Epidermal melanocyte (primary cell): ENCODE measurements around the gene SLC1A2.

ENCODE experiments used
- DNase-seq: peaks from one replicate; pipeline ENCODE4 v3.0.0; 2011; ENCODE audit warnings: low spot score; ENCODE audit not compliant: insufficient read length

SLC1A2 gene

DNA sequence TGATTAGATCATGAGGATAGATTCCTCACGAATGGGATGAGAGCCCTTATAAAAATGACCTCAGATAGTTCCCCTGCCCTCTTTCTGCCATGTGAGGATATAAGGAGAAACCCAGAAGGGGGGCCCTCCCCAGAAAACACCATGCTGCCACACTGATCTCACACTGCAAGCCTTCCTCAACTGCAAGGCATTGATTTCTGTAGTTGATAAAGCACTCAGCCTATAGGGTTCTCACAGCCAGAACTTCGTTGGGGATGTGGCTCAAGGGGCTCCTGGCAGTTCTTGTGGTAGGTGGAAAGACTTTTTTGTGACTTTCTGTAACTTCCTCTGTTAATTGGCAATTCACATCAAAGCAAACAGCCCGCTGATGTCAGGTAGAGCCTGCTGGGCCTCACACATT is 171.5 kb downstream of the SLC1A2 start:
- no peak for DNase-seq

DNA sequence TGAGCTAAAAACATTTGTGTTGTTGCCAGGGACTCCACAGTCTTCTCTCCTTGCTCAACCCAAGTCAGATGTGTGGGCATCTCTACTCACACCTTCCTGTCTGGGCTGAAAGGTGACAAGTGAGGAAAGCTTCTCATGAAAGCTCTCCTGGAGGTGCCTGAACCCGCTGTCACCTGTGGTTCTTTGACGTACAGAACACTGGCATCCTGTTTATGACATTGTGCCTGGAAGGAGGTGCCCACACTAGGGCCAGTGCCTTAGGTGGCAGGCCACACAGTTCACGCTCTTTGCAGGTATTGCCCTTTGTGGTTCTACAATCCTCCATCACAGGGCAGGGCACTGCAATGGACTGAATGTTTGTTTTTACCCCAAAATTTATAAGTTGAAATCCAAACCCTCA is 171.9 kb downstream of the SLC1A2 start:
- no peak for DNase-seq

DNA sequence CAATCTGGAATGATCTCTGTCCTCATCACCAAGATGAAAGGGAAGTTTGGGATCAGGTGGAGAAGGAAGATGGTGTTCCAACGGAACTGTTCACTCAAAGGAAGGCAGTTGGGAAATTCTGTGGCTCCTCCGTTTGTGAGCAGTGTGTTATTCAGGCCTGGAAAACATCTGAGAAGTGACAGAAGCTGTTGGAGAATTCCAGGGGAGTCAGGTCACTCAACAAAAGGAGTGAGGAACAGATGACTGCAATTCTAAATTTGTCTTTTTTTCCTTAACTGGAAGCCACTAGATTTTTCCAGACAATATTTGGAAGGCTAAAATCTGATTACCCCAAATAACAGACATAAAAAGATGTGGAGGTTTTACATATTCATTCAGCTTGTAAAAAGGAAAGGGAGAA is 172.6 kb downstream of the SLC1A2 start:
- DNase-seq = no peak

DNA sequence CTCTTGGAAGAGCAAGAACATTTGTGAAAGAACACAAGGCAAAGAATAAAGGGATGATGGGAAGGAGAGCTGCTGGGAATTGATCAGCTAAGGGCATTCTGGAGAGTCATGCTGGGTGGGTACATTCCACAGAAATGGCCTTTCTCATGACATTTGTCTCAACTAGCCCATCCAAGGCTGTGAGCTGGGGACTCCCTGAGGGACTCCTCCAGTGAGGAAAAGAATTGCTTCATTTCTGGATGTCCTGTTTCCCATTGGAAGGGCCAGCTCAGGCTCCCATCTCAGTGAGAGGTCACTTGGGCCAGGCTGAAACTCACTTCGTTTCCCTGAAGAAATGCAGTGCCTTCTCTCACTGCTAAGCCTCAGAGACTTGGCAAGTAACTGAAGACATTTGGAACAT is 173.6 kb downstream of the SLC1A2 start:
- no peak for DNase-seq

DNA sequence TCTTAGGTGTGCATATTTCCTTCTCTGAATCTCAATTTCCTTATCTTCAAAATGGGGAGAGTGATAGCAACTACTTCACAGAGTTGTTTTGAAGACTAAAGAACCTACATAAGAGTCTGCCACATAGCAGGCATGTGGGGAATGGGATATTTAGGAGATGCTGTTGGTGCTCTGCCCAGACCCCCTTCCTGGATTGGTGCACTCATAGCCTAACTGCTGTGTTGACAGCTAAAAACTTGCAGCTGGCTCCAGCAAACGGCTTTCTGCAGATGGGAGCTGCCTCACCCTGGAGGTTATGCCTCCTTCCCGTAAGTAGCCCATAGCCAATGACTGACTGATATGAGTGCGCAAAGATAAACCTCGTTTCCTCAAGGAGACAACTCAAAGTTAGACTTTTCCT is 174.3 kb downstream of the SLC1A2 start:
- no peak for DNase-seq

DNA sequence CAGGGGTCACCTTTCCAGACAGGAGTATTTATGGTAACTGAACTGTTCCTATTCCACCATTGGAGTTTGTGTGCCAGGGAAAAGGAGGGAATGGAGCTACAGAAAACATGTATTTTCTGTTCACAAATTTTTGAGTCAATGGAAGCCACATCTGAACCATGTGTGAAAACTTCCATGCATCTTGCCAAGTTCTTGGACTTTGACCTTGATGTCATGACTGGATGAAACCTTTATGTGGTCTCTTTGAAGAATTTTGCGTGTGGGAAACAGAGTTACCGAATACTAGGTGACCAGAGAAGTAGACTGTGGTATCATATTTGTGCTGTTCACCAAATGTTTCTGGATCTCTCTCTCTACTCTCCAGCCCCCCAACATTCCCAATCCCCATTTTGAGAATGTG is 175.6 kb downstream of the SLC1A2 start:
- no peak for DNase-seq

DNA sequence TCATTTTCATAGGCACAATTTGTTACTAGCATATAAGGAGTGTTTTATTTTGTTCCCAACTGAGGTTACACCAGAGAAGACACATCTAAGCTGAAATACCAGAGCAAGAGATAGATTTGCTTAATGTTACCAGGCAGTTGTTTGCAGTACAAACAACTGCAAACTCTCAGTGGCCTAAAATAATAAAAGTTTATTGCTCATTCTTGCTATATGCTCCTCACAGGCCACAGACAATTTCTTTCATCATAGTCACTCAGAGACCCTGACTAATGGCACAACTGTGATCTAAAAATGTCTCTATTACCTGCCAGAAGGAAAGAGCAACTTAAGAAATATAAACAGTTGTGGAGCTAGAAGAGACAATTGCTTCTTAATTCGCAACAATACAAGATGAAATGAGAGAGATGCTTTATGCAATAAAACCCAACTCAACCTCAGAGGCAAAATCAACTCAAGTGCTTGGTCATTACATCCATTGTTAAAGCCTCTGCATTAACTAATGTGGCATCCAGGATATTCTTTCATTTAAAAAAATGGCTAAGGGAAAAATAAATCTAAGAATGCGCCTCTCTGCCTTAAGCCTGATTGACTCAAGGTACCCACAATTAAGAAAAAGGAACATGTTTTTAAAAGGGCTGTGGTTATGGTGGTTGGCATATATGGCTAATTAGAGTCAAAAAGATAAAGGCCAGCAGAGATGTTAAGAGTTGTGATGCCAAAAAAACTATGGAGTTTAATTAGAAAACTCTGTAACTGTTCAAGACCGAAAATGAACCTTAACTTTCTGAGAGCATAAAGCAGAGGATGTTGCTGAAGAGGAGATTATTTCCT is 176.7 kb downstream of the SLC1A2 start:
- DNase-seq = no peak

DNA sequence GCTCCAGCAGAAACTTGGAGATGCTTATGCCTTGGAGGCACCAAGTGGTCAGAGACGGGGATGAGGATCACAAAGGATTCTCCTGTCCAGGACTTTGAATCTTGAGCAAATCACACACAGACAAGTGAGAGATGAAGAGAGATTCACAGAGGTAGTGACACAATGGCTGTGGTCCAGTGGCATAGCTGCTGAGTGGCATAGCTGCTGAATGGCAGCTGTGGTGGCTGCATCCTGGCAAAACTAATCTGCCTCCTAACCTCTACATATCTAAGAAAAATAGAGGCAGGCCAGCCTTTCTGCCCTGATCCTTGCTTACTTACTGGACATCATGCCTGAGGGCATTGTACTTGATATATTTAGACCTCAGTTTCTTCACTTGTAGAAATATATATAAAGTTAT is 177.8 kb downstream of the SLC1A2 start:
- DNase-seq = no peak

DNA sequence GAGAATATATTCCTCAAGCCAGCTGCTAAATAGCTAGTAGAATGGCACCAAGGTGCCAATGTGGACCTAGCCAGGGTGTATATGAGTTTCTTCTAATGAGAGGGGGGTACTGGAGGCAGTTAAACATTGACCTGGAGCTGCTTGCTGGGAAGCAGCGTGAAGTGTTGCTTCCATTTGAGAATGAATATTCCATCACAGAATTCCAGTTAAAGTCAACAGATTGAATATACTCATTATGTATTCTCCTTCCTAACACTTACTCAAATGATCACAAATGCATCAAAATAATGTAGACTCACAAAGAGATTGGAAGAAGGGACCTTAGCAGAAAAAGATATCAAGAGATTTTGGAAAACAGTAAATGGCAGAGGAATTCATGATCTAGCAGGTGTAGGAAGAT is 178.3 kb downstream of the SLC1A2 start:
- no peak for DNase-seq

DNA sequence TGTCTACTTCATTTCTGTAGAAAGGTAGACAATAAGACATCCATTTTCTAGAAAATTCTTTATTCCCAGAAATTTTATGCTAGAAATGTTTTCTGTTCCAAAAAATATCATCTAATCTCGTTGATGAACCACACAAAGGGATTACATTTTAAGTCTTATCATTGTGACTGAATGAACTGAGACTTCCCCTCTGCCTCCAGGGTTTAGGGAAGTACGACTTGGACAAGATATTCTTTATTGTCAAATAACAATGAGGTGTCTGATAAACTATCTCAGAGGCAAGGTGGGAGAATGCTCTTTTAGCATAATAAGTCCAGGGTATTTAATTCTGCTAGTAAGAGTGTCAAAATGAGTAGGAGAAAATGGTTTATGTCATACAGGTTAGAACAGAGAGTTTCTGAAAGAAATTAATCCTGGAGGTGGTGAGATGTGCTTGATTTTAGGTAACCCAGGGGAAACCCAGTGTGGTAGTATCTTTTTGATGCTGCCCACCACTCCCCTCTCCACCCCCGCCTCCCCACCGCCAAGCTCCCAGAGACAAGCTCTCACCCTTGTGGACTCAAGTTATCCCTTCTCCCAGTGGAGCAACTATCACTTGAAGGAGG is 179.8 kb downstream of the SLC1A2 start:
- no peak for DNase-seq

DNA sequence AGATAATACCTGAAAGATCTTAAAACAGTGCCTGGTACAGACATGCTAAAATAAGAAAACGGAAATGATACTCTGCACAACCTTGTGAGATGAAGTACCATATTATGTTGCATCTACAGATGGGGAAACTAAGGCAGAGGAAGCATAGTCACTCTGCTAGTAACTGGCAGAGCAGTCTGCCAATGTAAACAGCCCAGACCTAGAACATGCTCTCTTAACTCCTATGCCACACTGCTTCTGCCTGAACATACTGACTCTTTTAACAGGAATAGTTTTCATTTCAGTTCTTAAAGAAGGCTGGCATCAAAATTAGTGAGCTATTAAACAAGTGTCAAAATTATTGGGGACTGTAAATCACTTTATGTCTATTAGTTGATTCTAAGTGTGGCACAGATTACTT is 180.5 kb downstream of the SLC1A2 start:
- no peak for DNase-seq

DNA sequence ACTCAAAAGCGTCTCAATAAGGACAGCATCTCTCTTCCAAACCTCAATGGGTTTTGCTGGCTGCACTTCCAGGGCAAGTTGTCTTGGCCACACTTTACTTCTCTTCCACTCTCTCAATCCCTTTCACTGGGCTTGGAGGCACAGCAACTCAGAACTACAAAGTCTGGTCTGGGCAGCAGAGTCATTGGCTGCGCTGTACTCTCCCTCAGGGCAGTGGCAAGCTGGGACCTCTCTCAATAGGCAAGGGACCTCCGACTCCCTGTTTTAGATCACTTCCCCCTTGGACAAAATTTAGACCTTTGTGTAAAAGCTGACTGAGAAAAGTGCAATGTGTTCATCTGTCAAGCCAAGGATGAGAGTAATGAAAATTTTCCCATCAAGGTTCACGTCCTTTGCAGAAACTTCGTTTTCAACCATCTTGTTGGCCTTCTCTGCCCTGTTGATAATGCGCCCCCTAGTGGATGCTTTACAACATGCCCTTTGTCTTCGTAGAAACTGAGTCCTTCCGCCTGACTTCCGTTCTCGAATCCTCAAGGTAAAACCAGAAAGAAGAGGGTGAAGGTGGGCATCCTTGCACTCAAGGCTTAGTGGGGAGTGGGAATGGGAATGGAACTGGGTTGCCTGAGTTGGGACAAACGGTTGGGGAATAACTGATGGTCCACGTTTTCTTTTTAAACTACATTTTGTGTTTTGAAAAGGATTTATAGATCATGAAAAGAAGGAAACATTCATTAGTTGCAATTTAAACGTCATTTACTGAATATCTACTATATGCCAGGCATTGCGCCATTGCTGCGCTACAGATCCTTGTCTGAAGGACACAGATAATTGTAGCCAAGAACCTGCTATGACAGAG is 181.3 kb downstream of the SLC1A2 start:
- DNase-seq = no peak

DNA sequence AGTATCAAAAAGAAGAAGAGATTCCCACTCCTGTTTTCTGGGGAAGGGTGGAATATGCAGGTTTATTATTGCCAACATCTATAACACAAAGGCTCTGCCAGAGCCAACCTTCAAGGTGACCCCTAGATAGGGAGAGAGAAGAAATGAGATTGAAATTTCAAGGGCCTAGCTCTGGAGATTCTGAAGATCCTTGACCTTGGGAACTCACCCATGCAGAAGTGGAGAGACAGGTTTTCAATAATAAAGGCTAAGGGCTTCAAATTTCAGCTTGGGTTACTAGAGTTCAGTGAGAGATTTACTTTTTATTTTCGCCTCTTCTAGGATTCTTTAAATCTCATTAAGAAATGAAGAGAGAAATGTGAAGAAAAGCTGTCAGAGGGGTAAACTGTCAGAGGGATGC is 182.0 kb downstream of the SLC1A2 start:
- DNase-seq = no peak

DNA sequence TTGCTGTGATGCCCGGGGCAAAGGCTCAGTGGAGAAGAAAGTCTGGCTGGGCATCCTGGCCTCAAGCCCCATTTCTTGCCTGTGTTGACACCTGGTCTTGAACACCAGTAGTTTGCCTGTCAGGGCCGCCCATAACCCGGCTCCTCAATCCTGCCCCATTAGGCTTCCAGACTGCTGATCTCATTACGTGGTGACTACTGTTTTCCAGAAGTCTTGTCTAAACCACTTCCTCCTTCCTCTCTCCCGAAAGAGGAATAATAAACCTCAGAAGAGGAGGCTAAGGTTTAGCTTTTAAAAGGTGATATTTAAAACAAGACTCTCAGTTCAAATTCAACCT is 182.7 kb downstream of the SLC1A2 start:
- no peak for DNase-seq

DNA sequence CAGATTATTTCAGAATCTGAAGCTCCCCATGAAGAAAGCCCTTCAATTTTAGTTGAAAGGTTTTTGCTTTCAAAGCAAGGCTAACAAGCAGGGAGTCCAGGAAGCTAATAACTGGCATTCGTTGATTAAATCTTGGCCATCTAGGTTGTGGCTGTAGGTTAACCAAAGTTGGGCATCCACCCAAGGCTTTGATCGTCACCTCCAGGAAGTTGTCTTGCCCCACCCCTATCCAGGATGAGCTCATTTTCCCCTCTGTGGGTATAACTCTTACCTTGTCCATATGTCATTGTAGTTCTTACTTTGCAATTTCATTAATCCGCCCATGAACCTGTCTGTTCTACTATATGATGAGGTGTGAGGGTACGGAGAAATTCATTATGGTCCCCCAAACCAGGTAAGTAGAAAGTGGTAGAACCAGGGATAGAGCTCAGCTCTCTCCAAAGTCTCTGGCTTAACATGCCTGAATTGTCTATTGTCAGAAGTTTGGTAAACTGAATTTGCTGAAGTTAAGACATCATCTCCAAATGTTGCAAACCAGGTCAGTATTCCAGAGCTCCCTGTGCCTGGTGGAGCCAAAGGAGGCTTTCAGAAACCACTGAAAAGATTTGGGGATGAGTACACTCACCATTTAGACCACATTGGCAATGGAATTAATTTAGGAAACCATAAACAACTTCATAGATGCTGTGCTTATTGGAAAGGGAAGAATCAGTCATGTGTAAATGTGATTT is 183.3 kb downstream of the SLC1A2 start:
- DNase-seq = no peak

DNA sequence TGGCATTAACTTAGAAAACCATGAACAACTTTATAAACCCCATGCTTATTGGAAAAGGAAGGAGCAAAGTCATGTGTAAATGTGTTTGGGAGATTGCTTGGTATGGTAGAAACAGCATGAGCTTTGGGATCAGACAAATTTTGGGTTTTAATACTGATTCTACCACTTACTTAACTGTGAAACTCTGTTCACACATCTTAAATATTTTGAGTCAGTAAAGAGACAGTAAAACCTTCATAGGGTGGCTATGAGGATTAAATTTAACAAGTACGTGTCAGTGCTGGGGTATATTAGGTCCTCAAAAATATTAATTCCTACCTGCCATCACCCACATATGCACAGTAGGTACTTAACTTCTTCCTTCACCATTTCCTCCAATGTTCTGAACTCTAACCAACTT is 183.9 kb downstream of the SLC1A2 start:
- DNase-seq = no peak

DNA sequence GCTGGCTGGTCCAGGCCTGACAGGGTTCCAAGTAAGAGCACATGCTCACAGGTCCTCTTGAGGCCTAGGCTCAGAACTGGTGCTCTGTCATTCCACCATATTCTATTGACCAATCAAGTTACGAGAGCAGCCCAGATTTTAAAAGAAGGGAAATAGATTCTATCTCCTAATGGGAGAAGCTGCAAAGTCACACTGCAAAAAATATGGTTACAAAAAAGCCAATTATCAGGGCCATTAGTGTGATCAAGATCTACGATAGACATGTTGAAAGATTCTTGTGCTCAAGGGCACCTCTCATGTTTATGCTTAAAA is 184.2 kb downstream of the SLC1A2 start:
- no peak for DNase-seq

DNA sequence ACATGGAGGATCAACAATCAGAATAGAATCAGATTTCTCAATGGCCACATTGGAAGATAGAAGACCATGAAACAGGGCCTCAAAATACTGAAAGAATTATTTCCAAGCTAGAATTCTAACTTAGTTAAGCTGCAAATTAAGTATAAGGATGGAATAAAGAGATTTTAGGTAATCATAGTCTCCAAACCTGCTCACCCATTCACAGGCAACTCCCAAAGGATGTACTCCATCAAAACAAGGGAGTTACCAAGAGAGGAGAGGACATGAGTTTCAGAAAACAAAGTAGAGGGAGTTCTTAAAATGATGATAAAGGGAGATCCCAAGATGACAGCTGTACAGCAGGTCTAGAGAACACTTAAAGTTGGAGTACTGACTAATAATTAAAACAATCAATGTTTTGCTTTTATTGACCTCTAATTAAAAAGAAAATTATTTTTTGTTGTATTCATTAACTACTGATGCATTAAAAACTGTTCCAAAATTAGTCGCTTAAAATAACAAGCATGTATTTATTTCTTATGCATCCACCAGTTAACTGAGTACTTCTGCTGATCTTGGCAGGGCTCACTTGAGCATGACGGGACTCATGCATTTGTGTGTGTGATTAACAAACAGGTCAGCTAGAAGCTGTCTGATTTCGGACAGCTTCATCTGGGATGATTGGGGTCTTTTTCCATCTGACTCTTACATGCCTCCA is 184.8 kb downstream of the SLC1A2 start:
- no peak for DNase-seq

DNA sequence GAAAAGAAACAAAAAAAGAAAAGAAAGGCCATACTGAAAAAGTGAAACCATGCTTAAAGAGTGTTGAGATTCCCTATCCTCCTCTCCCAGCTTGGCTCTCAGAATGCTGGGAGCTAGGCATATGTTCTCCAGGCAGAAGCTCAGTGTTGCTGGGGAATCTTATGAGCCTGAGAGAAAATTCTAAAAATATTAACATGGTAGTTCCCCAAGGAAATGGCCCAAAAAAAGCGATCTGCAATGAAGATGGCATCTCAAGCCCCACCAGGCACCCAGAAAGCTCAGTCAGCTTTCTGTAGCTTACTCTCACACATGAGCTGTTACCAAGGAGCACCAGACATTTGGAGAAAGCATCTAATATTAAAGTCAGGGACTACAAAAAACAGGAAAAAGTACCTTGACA is 185.8 kb downstream of the SLC1A2 start:
- no peak for DNase-seq

DNA sequence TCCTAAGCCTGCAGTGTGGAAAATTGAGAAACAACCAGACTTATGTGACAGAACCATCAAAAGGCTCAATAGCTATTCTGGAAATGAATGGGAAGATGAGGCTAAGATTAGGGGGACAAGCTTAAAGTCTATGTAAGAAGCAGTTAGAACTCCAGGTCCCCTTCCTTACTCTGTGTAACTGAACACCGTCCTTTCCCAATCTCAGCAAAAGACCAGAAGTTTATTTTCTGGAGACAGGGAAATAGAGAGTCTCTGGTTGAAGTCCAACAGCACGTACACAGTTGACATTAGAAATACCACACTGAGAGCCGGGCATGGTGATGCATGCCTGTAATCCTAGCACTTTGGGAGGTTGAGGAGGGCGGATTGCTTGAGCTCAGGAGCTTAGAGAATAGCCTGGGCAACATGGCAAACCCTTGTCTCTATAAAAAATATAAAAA is 186.4 kb downstream of the SLC1A2 start:
- no peak for DNase-seq
